ENCODE results near the gene CYP1B1.

Gene CYP1B1

GRCh38 chr2:38095079-38095995 lies 19.4 kb upstream of the CYP1B1 start:
- no peak overlapping the region for H3K23ac ChIP-seq (ENCODE audit: low read length)
- no peak overlapping the region for H4K12ac ChIP-seq (ENCODE audit: low read depth, low read length)
- no peak overlapping the region for H2AFZ ChIP-seq (ENCODE audit: insufficient read depth, low read length, poor library complexity)
- no peaks in the 10 kb centered on the region for H3K27me3 ChIP-seq (ENCODE audit: insufficient read depth, low read length)
- H3K4me2 ChIP-seq (ENCODE audit: low read length), result peak overlapping the region; percentile 11
- no peak overlapping the region for H2BK12ac ChIP-seq (ENCODE audit: low read length)
- no CpG with 5 or more reads among the region's 11 CpGs for WGBS (ENCODE audit: extremely low coverage, insufficient coverage, insufficient read length)
- H3K18ac ChIP-seq (ENCODE audit: low read length), result peak overlapping the region; percentile 15
- peak overlapping the region; percentile 40 for H4K91ac ChIP-seq (ENCODE audit: low read depth, low read length)
- no peak overlapping the region for H2AK5ac ChIP-seq (ENCODE audit: low read length)
- no peak overlapping the region for H3K9ac ChIP-seq (ENCODE audit: low read length)
- H3K4me3 ChIP-seq (ENCODE audit: low read depth, low read length), result no peak overlapping the region
- H3K36me3 ChIP-seq (ENCODE audit: control insufficient read depth in 1 of 2, insufficient read depth in 2 of 2, low read length in 2 of 2), result no peaks in the 10 kb centered on the region
- H3K4ac ChIP-seq (ENCODE audit: low read depth, low read length), result no peak overlapping the region
- H3K14ac ChIP-seq (ENCODE audit: low read length), result no peak overlapping the region
- H3K79me1 ChIP-seq (ENCODE audit: low read length), result peaks cover 4% of the 10 kb centered on the region
- H2BK5ac ChIP-seq (ENCODE audit: low read depth, low read length, poor library complexity), result peak overlapping the region; percentile 7
- DNase-seq, result no peak
- H3K27ac ChIP-seq (ENCODE audit: low read depth, low read length), result peak overlapping the region; percentile 45
- no peaks in the 10 kb centered on the region for H3K79me2 ChIP-seq (ENCODE audit: control insufficient read depth, insufficient read depth, low read length, poor library complexity)
- H3K4me1 ChIP-seq (ENCODE audit: control insufficient read depth in 1 of 2, insufficient read depth in 2 of 2, low read length in 2 of 2), result peaks cover 25 to 26% of the 10 kb centered on the region in 2 experiments
- peaks cover 2% of the 10 kb centered on the region for H3K9me3 ChIP-seq (ENCODE audit: insufficient read depth, low read depth, low read length)
- peak overlapping the region; percentile 8 for H4K8ac ChIP-seq (ENCODE audit: low read depth, low read length)
- peak overlapping the region; percentile 2 for H2BK120ac ChIP-seq (ENCODE audit: insufficient read depth, low read length, poor library complexity)

GRCh38 chr2:38093527-38094165 lies 17.7 kb upstream of the CYP1B1 start:
- no peak for DNase-seq
- H3K23ac ChIP-seq (ENCODE audit: low read length), result no peak overlapping the region
- H3K14ac ChIP-seq (ENCODE audit: low read length), result no peak overlapping the region
- H3K79me2 ChIP-seq (ENCODE audit: control insufficient read depth, insufficient read depth, low read length, poor library complexity), result no peaks in the 10 kb centered on the region
- no CpG with 5 or more reads among the region's 1 CpG for WGBS (ENCODE audit: extremely low coverage, insufficient coverage, insufficient read length)
- peaks cover 4% of the 10 kb centered on the region for H3K79me1 ChIP-seq (ENCODE audit: low read length)
- peaks cover 2% of the 10 kb centered on the region for H3K9me3 ChIP-seq (ENCODE audit: insufficient read depth, low read depth, low read length)
- H2BK12ac ChIP-seq (ENCODE audit: low read length), result no peak overlapping the region
- no peak overlapping the region for H3K4me3 ChIP-seq (ENCODE audit: low read depth, low read length)
- H3K4me2 ChIP-seq (ENCODE audit: low read length), result no peak overlapping the region
- no peaks in the 10 kb centered on the region for H3K36me3 ChIP-seq (ENCODE audit: control insufficient read depth in 1 of 2, insufficient read depth in 2 of 2, low read length in 2 of 2)
- no peak overlapping the region for H3K18ac ChIP-seq (ENCODE audit: low read length)
- H2AFZ ChIP-seq (ENCODE audit: insufficient read depth, low read length, poor library complexity), result no peak overlapping the region
- peaks cover 21 to 22% of the 10 kb centered on the region in 2 experiments for H3K4me1 ChIP-seq (ENCODE audit: control insufficient read depth in 1 of 2, insufficient read depth in 2 of 2, low read length in 2 of 2)
- no peak overlapping the region for H2BK120ac ChIP-seq (ENCODE audit: insufficient read depth, low read length, poor library complexity)
- no peak overlapping the region for H4K12ac ChIP-seq (ENCODE audit: low read depth, low read length)
- H4K8ac ChIP-seq (ENCODE audit: low read depth, low read length), result no peak overlapping the region
- H3K27ac ChIP-seq (ENCODE audit: low read depth, low read length), result no peak overlapping the region
- no peak overlapping the region for H4K91ac ChIP-seq (ENCODE audit: low read depth, low read length)
- H2AK5ac ChIP-seq (ENCODE audit: low read length), result no peak overlapping the region
- no peak overlapping the region for H3K9ac ChIP-seq (ENCODE audit: low read length)
- no peaks in the 10 kb centered on the region for H3K27me3 ChIP-seq (ENCODE audit: insufficient read depth, low read length)
- no peak overlapping the region for H3K4ac ChIP-seq (ENCODE audit: low read depth, low read length)
- H2BK5ac ChIP-seq (ENCODE audit: low read depth, low read length, poor library complexity), result no peak overlapping the region

- no peaks in the 10 kb centered on the region for H3K79me2 ChIP-seq (ENCODE audit: control insufficient read depth, insufficient read depth, low read length, poor library complexity)
Observed at GRCh38 chr2:38092196-38092902, 16.4 kb upstream of the CYP1B1 start.

GRCh38 chr2:38091760-38092159 lies 15.8 kb upstream of the CYP1B1 start:
- Histone ChIP-seq H3K14ac (ENCODE audit: low read length) (no peak overlapping the region), H4K12ac (ENCODE audit: low read depth, low read length) (no peak overlapping the region), H3K79me2 (ENCODE audit: control insufficient read depth, insufficient read depth, low read length, poor library complexity) (no peaks in the 10 kb centered on the region), H3K4me3 (ENCODE audit: low read depth, low read length) (no peak overlapping the region), H4K8ac (ENCODE audit: low read depth, low read length) (no peak overlapping the region), H3K9me3 (ENCODE audit: insufficient read depth, low read depth, low read length) (peaks cover 2% of the 10 kb centered on the region), H3K23ac (ENCODE audit: low read length) (no peak overlapping the region), H3K79me1 (ENCODE audit: low read length) (peaks cover 2% of the 10 kb centered on the region), H3K4ac (ENCODE audit: low read depth, low read length) (no peak overlapping the region), H3K4me1 (ENCODE audit: control insufficient read depth in 1 of 2, insufficient read depth in 2 of 2, low read length in 2 of 2) (peaks cover 14 to 15% of the 10 kb centered on the region in 2 experiments), H2AFZ (ENCODE audit: insufficient read depth, low read length, poor library complexity) (no peak overlapping the region), H3K18ac (ENCODE audit: low read length) (no peak overlapping the region), H3K27ac (ENCODE audit: low read depth, low read length) (no peak overlapping the region), H2AK5ac (ENCODE audit: low read length) (no peak overlapping the region), H2BK120ac (ENCODE audit: insufficient read depth, low read length, poor library complexity) (no peak overlapping the region), H2BK5ac (ENCODE audit: low read depth, low read length, poor library complexity) (no peak overlapping the region), H4K91ac (ENCODE audit: low read depth, low read length) (no peak overlapping the region), H3K4me2 (ENCODE audit: low read length) (no peak overlapping the region), H3K36me3 (ENCODE audit: control insufficient read depth in 1 of 2, insufficient read depth in 2 of 2, low read length in 2 of 2) (no peaks in the 10 kb centered on the region), H3K27me3 (ENCODE audit: insufficient read depth, low read length) (no peaks in the 10 kb centered on the region), H3K9ac (ENCODE audit: low read length) (no peak overlapping the region), H2BK12ac (ENCODE audit: low read length) (no peak overlapping the region)
- WGBS (ENCODE audit: extremely low coverage, insufficient coverage, insufficient read length), result no CpG with 5 or more reads among the region's 5 CpGs
- no peak for DNase-seq

More at GRCh38 chr2:38092196-38092902, 16.4 kb upstream of the CYP1B1 start:
- WGBS (ENCODE audit: extremely low coverage, insufficient coverage, insufficient read length), result no CpG with 5 or more reads among the region's 11 CpGs
- Histone ChIP-seq H3K23ac (ENCODE audit: low read length) (no peak overlapping the region), H3K9me3 (ENCODE audit: insufficient read depth, low read depth, low read length) (peaks cover 2% of the 10 kb centered on the region), H3K36me3 (ENCODE audit: control insufficient read depth in 1 of 2, insufficient read depth in 2 of 2, low read length in 2 of 2) (no peaks in the 10 kb centered on the region), H4K8ac (ENCODE audit: low read depth, low read length) (no peak overlapping the region), H4K12ac (ENCODE audit: low read depth, low read length) (no peak overlapping the region), H3K4me2 (ENCODE audit: low read length) (no peak overlapping the region), H2AK5ac (ENCODE audit: low read length) (no peak overlapping the region), H3K14ac (ENCODE audit: low read length) (no peak overlapping the region), H3K79me1 (ENCODE audit: low read length) (peaks cover 4% of the 10 kb centered on the region), H3K4ac (ENCODE audit: low read depth, low read length) (no peak overlapping the region), H2BK120ac (ENCODE audit: insufficient read depth, low read length, poor library complexity) (no peak overlapping the region), H3K9ac (ENCODE audit: low read length) (no peak overlapping the region), H3K27me3 (ENCODE audit: insufficient read depth, low read length) (no peaks in the 10 kb centered on the region), H2BK5ac (ENCODE audit: low read depth, low read length, poor library complexity) (no peak overlapping the region), H3K27ac (ENCODE audit: low read depth, low read length) (no peak overlapping the region), H3K18ac (ENCODE audit: low read length) (no peak overlapping the region), H4K91ac (ENCODE audit: low read depth, low read length) (no peak overlapping the region), H2BK12ac (ENCODE audit: low read length) (no peak overlapping the region), H3K4me3 (ENCODE audit: low read depth, low read length) (no peak overlapping the region), H3K4me1 (ENCODE audit: control insufficient read depth in 1 of 2, insufficient read depth in 2 of 2, low read length in 2 of 2) (peaks cover 16 to 17% of the 10 kb centered on the region in 2 experiments), H2AFZ (ENCODE audit: insufficient read depth, low read length, poor library complexity) (no peak overlapping the region)
- peak in 1 of 2 donors; percentile 36 for DNase-seq

Measured in trophoblast cell (in vitro differentiated cells and primary cell).